ENCODE results near the gene CRLF2.
"Not testable (repeated sequence)": the region's sequence is repeated elsewhere in the genome, so short reads cannot be mapped to it uniquely, and the experiment has no call there.

CRLF2 gene

GRCh38 chrX:1172496-1172895 lies 40.0 kb downstream of the CRLF2 start:
- no peaks in the 10 kb centered on the region for H3K27me3 ChIP-seq (ENCODE audit: low read length)
- no peaks in the 10 kb centered on the region for H3K9me3 ChIP-seq (ENCODE audit: insufficient read depth, low read length)
- no peak overlapping the region for H3K9ac ChIP-seq (ENCODE audit: low read length)
- no peak overlapping the region for H3K27ac ChIP-seq (ENCODE audit: low read depth, low read length)
- no peak overlapping the region for H3K4me2 ChIP-seq (ENCODE audit: low read depth, low read length, poor library complexity, severe bottlenecking)
- H4K20me1 ChIP-seq (ENCODE audit: low read depth, low read length) = no peaks in the 10 kb centered on the region
- no peaks in the 10 kb centered on the region for H3K9me2 ChIP-seq (replicated peaks; ENCODE audit: insufficient read depth, low read length)
- no peak overlapping the region for H3K4me3 ChIP-seq (ENCODE audit: insufficient read depth, low read length, poor library complexity, severe bottlenecking)
- H3F3A ChIP-seq (ENCODE audit: insufficient read depth) = no peaks in the 10 kb centered on the region
- H3K79me2 ChIP-seq (ENCODE audit: insufficient read depth, low read length) = no peaks in the 10 kb centered on the region
- TF ChIP-seq EZH2phosphoT487 (conservative IDR thresholded peaks at IDR 0.05; ENCODE audit: low read length) (no peak), CTCF (IDR thresholded peaks at IDR 0.05; ENCODE audit: insufficient read depth, low read length, poor library complexity, severe bottlenecking) (no peak)
- H3K36me3 ChIP-seq (ENCODE audit: low read length) = no peaks in the 10 kb centered on the region
- no peak overlapping the region for H2AFZ ChIP-seq (ENCODE audit: low read depth, low read length, severe bottlenecking)

- not testable (repeated sequence) for H3K27ac ChIP-seq (ENCODE audit: low read depth, low read length); H3K9me3 ChIP-seq (ENCODE audit: insufficient read depth, low read length); H2AFZ ChIP-seq (ENCODE audit: low read depth, low read length, severe bottlenecking); H3K4me2 ChIP-seq (ENCODE audit: low read depth, low read length, poor library complexity, severe bottlenecking); H4K20me1 ChIP-seq (ENCODE audit: low read depth, low read length); H3K9me2 ChIP-seq (replicated peaks; ENCODE audit: insufficient read depth, low read length); H3K9ac ChIP-seq (ENCODE audit: low read length); H3K36me3 ChIP-seq (ENCODE audit: low read length); H3K4me3 ChIP-seq (ENCODE audit: insufficient read depth, low read length, poor library complexity, severe bottlenecking); H3K27me3 ChIP-seq (ENCODE audit: low read length); H3F3A ChIP-seq (ENCODE audit: insufficient read depth); H3K79me2 ChIP-seq (ENCODE audit: insufficient read depth, low read length)
Measured at GRCh38 chrX:1171915-1172314, 40.5 kb downstream of the CRLF2 start.

- Histone ChIP-seq H3K4me3 (ENCODE audit: insufficient read depth, low read length, poor library complexity, severe bottlenecking) (no peak overlapping the region), H3K4me2 (ENCODE audit: low read depth, low read length, poor library complexity, severe bottlenecking) (no peak overlapping the region), H3K27me3 (ENCODE audit: low read length) (no peaks in the 10 kb centered on the region), H3K9me3 (ENCODE audit: insufficient read depth, low read length) (no peaks in the 10 kb centered on the region), H3F3A (ENCODE audit: insufficient read depth) (no peaks in the 10 kb centered on the region), H3K9ac (ENCODE audit: low read length) (no peak overlapping the region), H3K36me3 (ENCODE audit: low read length) (no peaks in the 10 kb centered on the region), H3K27ac (ENCODE audit: low read depth, low read length) (no peak overlapping the region), H2AFZ (ENCODE audit: low read depth, low read length, severe bottlenecking) (no peak overlapping the region), H3K9me2 (replicated peaks; ENCODE audit: insufficient read depth, low read length) (no peaks in the 10 kb centered on the region), H3K79me2 (ENCODE audit: insufficient read depth, low read length) (no peaks in the 10 kb centered on the region), H4K20me1 (ENCODE audit: low read depth, low read length) (no peaks in the 10 kb centered on the region)
- no peak for TF ChIP-seq EZH2phosphoT487 (conservative IDR thresholded peaks at IDR 0.05; ENCODE audit: low read length)
- TF ChIP-seq CTCF (IDR thresholded peaks at IDR 0.05; ENCODE audit: insufficient read depth, low read length, poor library complexity, severe bottlenecking) = no peak
Measured at GRCh38 chrX:1170243-1170642, 42.2 kb downstream of the CRLF2 start.

- no peaks in the 10 kb centered on the region for H3K9me2 ChIP-seq (replicated peaks; ENCODE audit: insufficient read depth, low read length)
- no peaks in the 10 kb centered on the region for H3K27me3 ChIP-seq (ENCODE audit: low read length)
- H3F3A ChIP-seq (ENCODE audit: insufficient read depth) = no peaks in the 10 kb centered on the region
- H4K20me1 ChIP-seq (ENCODE audit: low read depth, low read length) = no peaks in the 10 kb centered on the region
- no peak overlapping the region for H3K4me2 ChIP-seq (ENCODE audit: low read depth, low read length, poor library complexity, severe bottlenecking)
- H2AFZ ChIP-seq (ENCODE audit: low read depth, low read length, severe bottlenecking) = no peak overlapping the region
- H3K36me3 ChIP-seq (ENCODE audit: low read length) = no peaks in the 10 kb centered on the region
- TF ChIP-seq CTCF (IDR thresholded peaks at IDR 0.05; ENCODE audit: insufficient read depth, low read length, poor library complexity, severe bottlenecking) = no peak
- TF ChIP-seq EZH2phosphoT487 (conservative IDR thresholded peaks at IDR 0.05; ENCODE audit: low read length) = no peak
- no peaks in the 10 kb centered on the region for H3K9me3 ChIP-seq (ENCODE audit: insufficient read depth, low read length)
- H3K9ac ChIP-seq (ENCODE audit: low read length) = no peak overlapping the region
- no peak overlapping the region for H3K4me3 ChIP-seq (ENCODE audit: insufficient read depth, low read length, poor library complexity, severe bottlenecking)
- H3K27ac ChIP-seq (ENCODE audit: low read depth, low read length) = no peak overlapping the region
- no peaks in the 10 kb centered on the region for H3K79me2 ChIP-seq (ENCODE audit: insufficient read depth, low read length)
Measured at GRCh38 chrX:1169189-1169588, 43.3 kb downstream of the CRLF2 start.

Measured in SU-DHL-6 (cell line).